ENCODE measurements around the gene GPR78.
"Not testable (repeated sequence)": the region's sequence is repeated elsewhere in the genome, so short reads cannot be mapped to it uniquely, and the experiment has no call there.

Gene GPR78

DNA sequence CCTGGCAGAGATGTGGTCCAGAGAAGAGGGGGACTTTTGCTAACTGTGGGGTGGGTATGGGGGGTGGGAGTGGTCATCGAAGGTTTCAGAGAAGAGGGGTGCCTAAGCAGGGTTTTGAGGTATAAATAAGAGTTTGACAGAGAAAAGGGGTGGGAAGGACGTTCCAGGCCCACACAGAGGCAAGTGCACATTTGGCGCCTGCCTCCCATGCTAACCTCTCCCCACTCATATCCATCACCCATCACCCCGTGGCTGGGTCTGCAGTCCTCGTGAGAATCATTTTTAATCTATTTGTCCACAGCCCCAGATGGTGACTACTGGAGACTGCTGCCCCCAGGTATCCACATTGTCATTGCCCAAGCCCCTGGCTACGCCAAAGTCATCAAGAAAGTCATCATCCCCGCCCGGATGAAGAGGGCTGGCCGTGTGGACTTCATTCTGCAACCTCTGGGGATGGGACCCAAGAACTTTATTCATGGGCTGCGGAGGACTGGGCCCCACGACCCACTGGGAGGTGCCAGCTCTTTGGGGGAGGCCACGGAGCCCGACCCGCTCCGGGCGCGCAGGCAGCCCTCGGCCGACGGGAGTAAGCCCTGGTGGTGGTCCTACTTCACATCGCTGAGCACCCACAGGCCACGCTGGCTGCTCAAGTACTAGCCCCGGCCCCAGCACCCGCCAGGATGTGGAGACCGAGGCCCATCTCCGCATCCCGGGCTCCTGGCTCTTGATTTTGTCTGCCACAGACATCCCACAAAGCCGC, 38.9 kb downstream of the GPR78 start:
- DNase-seq = no peak

DNA sequence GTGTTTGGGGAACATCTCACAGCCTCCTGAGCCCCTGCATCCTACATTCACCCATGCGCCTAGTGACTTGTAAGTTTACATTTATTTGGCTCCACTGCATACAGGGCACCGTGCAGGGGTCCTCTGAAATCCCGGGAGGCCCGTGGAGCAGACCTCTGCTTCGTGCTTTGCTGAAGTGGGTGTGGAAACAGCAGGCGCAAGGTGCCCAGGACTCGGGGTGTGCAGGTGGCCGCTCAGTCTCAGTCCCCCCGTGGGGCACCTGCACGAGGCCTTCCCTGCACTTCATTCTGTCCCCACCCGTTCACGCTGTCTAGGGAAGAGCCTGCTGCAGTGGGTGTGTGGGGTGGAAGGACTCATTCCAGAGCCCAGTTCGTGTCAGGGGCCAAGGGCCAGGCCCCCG, 40.9 kb downstream of the GPR78 start:
- DNase-seq = not testable (repeated sequence)

DNA sequence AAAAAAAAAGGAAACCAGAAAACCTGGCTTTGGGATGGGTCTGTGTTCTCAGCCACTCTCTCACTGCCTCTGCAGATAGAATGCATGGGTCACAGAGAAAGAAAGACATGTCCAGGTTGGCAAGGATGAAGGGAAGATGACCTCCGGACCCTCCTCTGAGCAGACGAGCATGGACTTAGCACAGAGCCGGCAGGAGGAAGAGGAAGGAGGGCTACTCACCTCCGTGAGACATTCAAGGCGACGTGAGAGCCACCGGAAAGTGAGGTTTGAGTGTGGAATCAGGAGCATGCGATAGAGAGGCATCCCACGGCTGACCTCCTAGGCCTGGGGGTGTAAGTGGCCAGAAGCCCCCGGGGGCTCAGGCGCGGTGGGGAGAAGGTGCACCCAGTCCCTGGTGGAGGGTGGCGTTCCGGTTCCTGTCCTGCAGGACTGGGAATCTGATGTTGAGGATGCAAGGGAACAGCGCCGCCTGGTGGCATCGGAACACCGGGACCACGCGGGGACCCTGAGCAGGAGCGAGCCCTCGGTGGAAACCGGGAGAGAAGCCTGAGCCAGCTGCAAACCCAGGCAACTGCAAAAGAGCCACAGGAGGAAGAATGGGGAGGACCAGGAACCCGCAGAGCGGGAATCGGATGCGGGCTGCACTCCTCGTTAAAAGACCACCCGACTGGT, 44.5 kb downstream of the GPR78 start:
- not testable (repeated sequence) for DNase-seq

DNA sequence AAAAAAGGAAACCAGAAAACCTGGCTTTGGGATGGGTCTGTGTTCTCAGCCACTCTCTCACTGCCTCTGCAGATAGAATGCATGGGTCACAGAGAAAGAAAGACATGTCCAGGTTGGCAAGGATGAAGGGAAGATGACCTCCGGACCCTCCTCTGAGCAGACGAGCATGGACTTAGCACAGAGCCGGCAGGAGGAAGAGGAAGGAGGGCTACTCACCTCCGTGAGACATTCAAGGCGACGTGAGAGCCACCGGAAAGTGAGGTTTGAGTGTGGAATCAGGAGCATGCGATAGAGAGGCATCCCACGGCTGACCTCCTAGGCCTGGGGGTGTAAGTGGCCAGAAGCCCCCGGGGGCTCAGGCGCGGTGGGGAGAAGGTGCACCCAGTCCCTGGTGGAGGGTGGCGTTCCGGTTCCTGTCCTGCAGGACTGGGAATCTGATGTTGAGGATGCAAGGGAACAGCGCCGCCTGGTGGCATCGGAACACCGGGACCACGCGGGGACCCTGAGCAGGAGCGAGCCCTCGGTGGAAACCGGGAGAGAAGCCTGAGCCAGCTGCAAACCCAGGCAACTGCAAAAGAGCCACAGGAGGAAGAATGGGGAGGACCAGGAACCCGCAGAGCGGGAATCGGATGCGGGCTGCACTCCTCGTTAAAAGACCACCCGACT, 50.2 kb downstream of the GPR78 start:
- DNase-seq = not testable (repeated sequence)

DNA sequence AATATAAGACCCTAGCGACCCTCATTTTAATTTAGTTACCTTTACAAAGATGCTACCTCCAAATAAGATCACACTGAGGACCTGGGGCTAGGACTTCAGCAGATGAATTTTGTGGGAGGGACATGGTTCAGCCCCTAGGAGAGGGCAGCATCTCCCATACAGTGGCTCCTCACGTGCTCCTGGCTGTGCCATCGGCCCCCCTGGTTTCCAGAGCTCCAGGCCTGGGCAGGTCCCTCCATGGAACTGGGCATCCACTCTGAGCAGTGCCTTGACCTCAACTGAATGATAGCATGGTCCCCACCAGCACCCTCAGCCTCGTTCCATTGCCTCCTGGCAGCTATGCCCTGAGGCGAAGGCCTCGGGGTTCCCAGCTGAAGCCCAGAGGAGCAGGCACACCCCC, 51.7 kb downstream of the GPR78 start:
- DNase-seq = not testable (repeated sequence)

DNA sequence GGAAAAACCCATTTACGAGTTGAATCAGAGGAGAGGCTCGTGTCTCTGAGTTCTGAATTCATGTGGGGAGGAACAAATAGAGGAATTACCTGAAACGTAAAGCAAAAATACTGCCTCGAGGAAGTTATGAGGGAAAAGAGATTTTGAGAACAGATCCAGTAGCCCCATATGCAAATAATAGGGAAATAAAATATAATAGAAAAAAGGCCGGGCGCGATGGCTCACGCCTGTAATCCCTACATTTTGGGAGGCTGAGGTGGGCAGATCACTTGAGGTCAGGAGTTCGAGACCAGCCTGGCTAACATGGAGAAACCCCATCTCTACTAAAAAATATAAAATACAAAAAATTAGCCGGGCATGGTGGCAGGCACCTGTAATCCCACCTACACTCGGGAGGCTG, 54.6 kb downstream of the GPR78 start:
- DNase-seq = not testable (repeated sequence)

DNA sequence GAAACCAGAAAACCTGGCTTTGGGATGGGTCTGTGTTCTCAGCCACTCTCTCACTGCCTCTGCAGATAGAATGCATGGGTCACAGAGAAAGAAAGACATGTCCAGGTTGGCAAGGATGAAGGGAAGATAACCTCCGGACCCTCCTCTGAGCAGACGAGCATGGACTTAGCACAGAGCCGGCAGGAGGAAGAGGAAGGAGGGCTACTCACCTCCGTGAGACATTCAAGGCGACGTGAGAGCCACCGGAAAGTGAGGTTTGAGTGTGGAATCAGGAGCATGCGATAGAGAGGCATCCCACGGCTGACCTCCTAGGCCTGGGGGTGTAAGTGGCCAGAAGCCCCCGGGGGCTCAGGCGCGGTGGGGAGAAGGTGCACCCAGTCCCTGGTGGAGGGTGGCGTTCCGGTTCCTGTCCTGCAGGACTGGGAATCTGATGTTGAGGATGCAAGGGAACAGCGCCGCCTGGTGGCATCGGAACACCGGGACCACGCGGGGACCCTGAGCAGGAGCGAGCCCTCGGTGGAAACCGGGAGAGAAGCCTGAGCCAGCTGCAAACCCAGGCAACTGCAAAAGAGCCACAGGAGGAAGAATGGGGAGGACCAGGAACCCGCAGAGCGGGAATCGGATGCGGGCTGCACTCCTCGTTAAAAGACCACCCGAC, 55.8 kb downstream of the GPR78 start:
- not testable (repeated sequence) for DNase-seq
